NCI-H1417 treated with DMSO at 0.1 percent for 48 hours (cell line): ENCODE measurements around the gene IL1RAP.
A peak's percentile ranks its signal among the peaks of the same experiment; 100 is the strongest.
"Not testable (repeated sequence)": the region's sequence is repeated elsewhere in the genome, so short reads cannot be mapped to it uniquely, and the experiment has no call there.

Experiments used
- DNase-seq: peaks from one replicate; lab custom pipeline; 2025; lab: John Stamatoyannopoulos, UW

Gene IL1RAP

GRCh38 chr3:190673148-190673547 lies 159.3 kb downstream of the IL1RAP start:
- no peak for DNase-seq

- no peak for DNase-seq
Observed at GRCh38 chr3:190676481-190676880, 162.6 kb downstream of the IL1RAP start.

- DNase-seq, result no peak
Observed at GRCh38 chr3:190677001-190677400, 163.1 kb downstream of the IL1RAP start.

- DNase-seq, result not testable (repeated sequence)
Observed at GRCh38 chr3:190677868-190678267, 164.0 kb downstream of the IL1RAP start.

GRCh38 chr3:190680691-190681090 lies 166.8 kb downstream of the IL1RAP start:
- DNase-seq, result no peak

- DNase-seq, result no peak
Observed at GRCh38 chr3:190684776-190685175, 170.9 kb downstream of the IL1RAP start.

- DNase-seq, result no peak
Observed at GRCh38 chr3:190686011-190686410, 172.1 kb downstream of the IL1RAP start.

- DNase-seq, result no peak
Observed at GRCh38 chr3:190690246-190690645, 176.4 kb downstream of the IL1RAP start.

- DNase-seq, result no peak
Observed at GRCh38 chr3:190692256-190692655, 178.4 kb downstream of the IL1RAP start.

- DNase-seq, result no peak
Observed at GRCh38 chr3:190694335-190695001, 180.6 kb downstream of the IL1RAP start.

- no peak for DNase-seq
Observed at GRCh38 chr3:190695225-190695624, 181.3 kb downstream of the IL1RAP start.

GRCh38 chr3:190695994-190696393 lies 182.1 kb downstream of the IL1RAP start:
- DNase-seq, result no peak

- no peak for DNase-seq
Observed at GRCh38 chr3:190696777-190697501, 183.1 kb downstream of the IL1RAP start.

GRCh38 chr3:190697502-190697830 lies 183.6 kb downstream of the IL1RAP start:
- DNase-seq, result no peak

- no peak for DNase-seq
Observed at GRCh38 chr3:190697901-190698300, 184.0 kb downstream of the IL1RAP start.

GRCh38 chr3:190699776-190700175 lies 185.9 kb downstream of the IL1RAP start:
- DNase-seq, result no peak

- peak; percentile 5 for DNase-seq
Observed at GRCh38 chr3:190701096-190701532, 187.2 kb downstream of the IL1RAP start.

GRCh38 chr3:190706582-190706981 lies 192.7 kb downstream of the IL1RAP start:
- no peak for DNase-seq
